GM10266 (cell line): ENCODE measurements around the gene ATP10A.

ENCODE experiments used
- DNase-seq: peaks from one replicate; pipeline ENCODE4 v3.0.0; 2012; ENCODE audit errors: extremely low spot score
- CTCF ChIP-seq: IDR thresholded peaks from 2 replicates; pipeline ENCODE4 v1.5.1; 2012; ENCODE audit warnings: mild to moderate bottlenecking, low read depth; ENCODE audit not compliant: control insufficient read depth, insufficient read depth; ENCODE audit errors: missing control alignments

The ATP10A gene

GRCh38 chr15:25712192-25712960, 150.8 kb downstream of the ATP10A start:
- no peak for TF ChIP-seq CTCF
- DNase-seq, result no peak

GRCh38 chr15:25711691-25712090, 151.4 kb downstream of the ATP10A start:
- DNase-seq, result no peak
- no peak for TF ChIP-seq CTCF

- no peak for TF ChIP-seq CTCF
- no peak for DNase-seq
Measured at GRCh38 chr15:25711164-25711563, 152.0 kb downstream of the ATP10A start.

- no peak for DNase-seq
- TF ChIP-seq CTCF, result peak; percentile 31
Measured at GRCh38 chr15:25710184-25710583, 152.9 kb downstream of the ATP10A start.

- no peak for TF ChIP-seq CTCF
- DNase-seq, result no peak
Measured at GRCh38 chr15:25709437-25710159, 153.5 kb downstream of the ATP10A start.

- no peak for DNase-seq
- no peak for TF ChIP-seq CTCF
Measured at GRCh38 chr15:25708391-25708790, 154.7 kb downstream of the ATP10A start.
